Left lung (tissue), 10 donors: ENCODE data around the gene CS. TPM values are rescaled to one million over a fixed set of nuclear protein-coding genes. Genes with fewer than 3 reads are reported as not detected.
A peak's percentile ranks its signal among the peaks of the same experiment; 100 is the strongest.

Source experiments
- ATAC-seq: fragments of 200-7000 bp; cut with Tn5 transposase; one replicate; pipeline ENCODE4 v1.9.1; 2020; ENCODE audit warnings: moderate library complexity
- DNase-seq, 4 donors: peaks; one replicate each; pipeline ENCODE4 v3.0.0-alpha.2; 2013 to 2020
- H3K27ac ChIP-seq, 2 donors: fragments of 200-600 bp; sonication (generic) in 1 of 2; one replicate each; pipeline versions ENCODE4 v1.5.0 to v1.8.0; 2020 to 2021
- H3K27me3 ChIP-seq, 2 donors: fragments of 200-600 bp; sonication (generic) in 1 of 2; one replicate each; pipeline versions ENCODE4 v1.5.0 to v1.8.0; 2020 to 2021
- H3K36me3 ChIP-seq, 2 donors: fragments of 200-600 bp; sonication (generic) in 1 of 2; one replicate each; pipeline versions ENCODE4 v1.5.0 to v1.8.0; 2020 to 2021
- H3K4me1 ChIP-seq, 2 donors: fragments of 200-600 bp; one replicate each; pipeline ENCODE4 v1.8.0; 2021
- H3K4me3 ChIP-seq, 2 donors: fragments of 200-600 bp; sonication (generic) in 1 of 2; one replicate each; pipeline versions ENCODE4 v1.5.0 to v1.8.0; 2020 to 2021; ENCODE audit warnings: mild to moderate bottlenecking in 1 of 2
- H3K9me3 ChIP-seq, 2 donors: fragments of 200-600 bp; sonication (generic) in 1 of 2; one replicate each; pipeline versions ENCODE4 v1.5.0 to v1.8.0; 2020 to 2021
- intact Hi-C, 2 donors: fragments of 100-400 bp; cut with DNase I; formaldehyde crosslinking; loops; one replicate each; pipeline versions ENCODE4 v1.11.2 to v1.14.2; 2022
- polyA plus RNA-seq, 6 donors: library from polyadenylated mRNA; unstranded; fragments of 120-200 nt; gene quantifications; one replicate each; pipeline ENCODE4 v1.2.1, GENCODE V29; 2013; ENCODE audit not compliant: insufficient read length in 6 of 6
- total RNA-seq, 2 donors: library from RNA; stranded (reverse); fragmentation: NEBNext Ultra II Directional; extraction: Animal tissue kit (Norgen Biotek cat#: 25700); gene quantifications; one replicate each; pipeline ENCODE4 v1.2.1, GENCODE V29; 2021
- TF ChIP-seq, protein P1 (sequence below), 2 donors: fragments of 200-600 bp; sonication (generic) in 1 of 2; IDR thresholded peaks; one replicate each; pipeline versions ENCODE4 v1.5.0 to v1.8.0; 2021; ENCODE audit warnings: antibody characterized with exemption in 2 of 2
- donor health status: DM: no; HTN: yes; CAD: no.
- donor health status: DM: no; HTN: no; CAD: no.

CS gene
- total and polyA plus RNA-seq, 8 donors: 162 to 213 (median 183) TPM

DNA sequence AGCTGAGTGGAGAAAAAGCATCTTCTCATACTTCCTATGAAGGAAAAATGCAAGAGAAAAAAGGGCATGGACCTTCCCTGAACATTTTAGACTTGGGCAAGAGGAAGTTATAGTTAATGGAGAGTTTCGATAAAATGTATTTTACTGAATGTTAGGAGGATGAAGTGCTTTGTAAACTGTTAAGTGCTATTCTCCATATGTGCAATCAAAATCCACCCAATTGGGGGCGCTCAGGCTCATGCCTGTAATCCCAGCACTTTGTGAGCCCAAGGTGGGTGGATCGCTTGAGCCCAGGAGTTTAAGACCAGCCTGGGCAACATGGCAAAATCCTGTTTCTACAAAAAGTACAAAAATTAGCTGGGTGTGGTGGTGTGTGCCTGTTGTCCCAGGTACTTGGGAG is 17.5 kb upstream of the CS start:
- intact Hi-C loops: no loop called here
- no peak for ATAC-seq

GRCh38 chr12:56315622-56316473 is 15.7 kb upstream of the CS start, which contains the start of gene CNPY2:
Gene CNPY2 (minus strand): TSS chr12:56315988. CDS start chr12:56315217, 771 bp downstream.
- DNase-seq (peak; percentile 97), ATAC-seq (peak; percentile 94)
- H3K9me3 ChIP-seq: no peaks in the 10 kb centered on the region
- no peaks in the 10 kb centered on the region for H3K27me3 ChIP-seq
- TF ChIP-seq, protein P1, sequence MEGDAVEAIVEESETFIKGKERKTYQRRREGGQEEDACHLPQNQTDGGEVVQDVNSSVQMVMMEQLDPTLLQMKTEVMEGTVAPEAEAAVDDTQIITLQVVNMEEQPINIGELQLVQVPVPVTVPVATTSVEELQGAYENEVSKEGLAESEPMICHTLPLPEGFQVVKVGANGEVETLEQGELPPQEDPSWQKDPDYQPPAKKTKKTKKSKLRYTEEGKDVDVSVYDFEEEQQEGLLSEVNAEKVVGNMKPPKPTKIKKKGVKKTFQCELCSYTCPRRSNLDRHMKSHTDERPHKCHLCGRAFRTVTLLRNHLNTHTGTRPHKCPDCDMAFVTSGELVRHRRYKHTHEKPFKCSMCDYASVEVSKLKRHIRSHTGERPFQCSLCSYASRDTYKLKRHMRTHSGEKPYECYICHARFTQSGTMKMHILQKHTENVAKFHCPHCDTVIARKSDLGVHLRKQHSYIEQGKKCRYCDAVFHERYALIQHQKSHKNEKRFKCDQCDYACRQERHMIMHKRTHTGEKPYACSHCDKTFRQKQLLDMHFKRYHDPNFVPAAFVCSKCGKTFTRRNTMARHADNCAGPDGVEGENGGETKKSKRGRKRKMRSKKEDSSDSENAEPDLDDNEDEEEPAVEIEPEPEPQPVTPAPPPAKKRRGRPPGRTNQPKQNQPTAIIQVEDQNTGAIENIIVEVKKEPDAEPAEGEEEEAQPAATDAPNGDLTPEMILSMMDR (IDR thresholded peaks at IDR 0.05): peak in 1 of 2 donors; percentile 20
- H3K4me1 ChIP-seq: peaks cover 12 to 13% of the 10 kb centered on the region in 2 donors
- H3K36me3 ChIP-seq: peaks cover 0 to 50% of the 10 kb centered on the region in 2 donors
- H3K27ac ChIP-seq: peak within 1 kb of the TSS; percentile 90 to 95
- H3K4me3 ChIP-seq: peak within 1 kb of the TSS; percentile 83 to 91
- intact Hi-C loops: no loop called here

More for the DNA sequence above, 17.5 kb upstream of the CS start:
- H3K9me3 ChIP-seq: no peaks in the 10 kb centered on the region
- H3K4me3 ChIP-seq: no peak overlapping the region
- H3K27me3 ChIP-seq: no peaks in the 10 kb centered on the region
- TF ChIP-seq, protein P1 (IDR thresholded peaks at IDR 0.05): no peak
- no peak for DNase-seq
- peaks cover 0 to 44% of the 10 kb centered on the region in 2 donors for H3K36me3 ChIP-seq
- no peak overlapping the region for H3K27ac ChIP-seq
- peaks cover 12 to 13% of the 10 kb centered on the region in 2 donors for H3K4me1 ChIP-seq

- Histone ChIP-seq H3K27me3 (no peaks in the 10 kb centered on the region), H3K9me3 (no peaks in the 10 kb centered on the region), H3K4me1 (peaks cover 12 to 13% of the 10 kb centered on the region in 2 donors), H3K4me3 (peak overlapping the region; percentile 83 to 91), H3K27ac (peak overlapping the region; percentile 90 to 95), H3K36me3 (peaks cover 0 to 55% of the 10 kb centered on the region in 2 donors)
- ATAC-seq: peak; percentile 3
- intact Hi-C loops: no loop called here
- TF ChIP-seq, protein P1 (IDR thresholded peaks at IDR 0.05): no peak
- DNase-seq: no peak
Measured at GRCh38 chr12:56315249-56315621, 15.1 kb upstream of the CS start.

DNA sequence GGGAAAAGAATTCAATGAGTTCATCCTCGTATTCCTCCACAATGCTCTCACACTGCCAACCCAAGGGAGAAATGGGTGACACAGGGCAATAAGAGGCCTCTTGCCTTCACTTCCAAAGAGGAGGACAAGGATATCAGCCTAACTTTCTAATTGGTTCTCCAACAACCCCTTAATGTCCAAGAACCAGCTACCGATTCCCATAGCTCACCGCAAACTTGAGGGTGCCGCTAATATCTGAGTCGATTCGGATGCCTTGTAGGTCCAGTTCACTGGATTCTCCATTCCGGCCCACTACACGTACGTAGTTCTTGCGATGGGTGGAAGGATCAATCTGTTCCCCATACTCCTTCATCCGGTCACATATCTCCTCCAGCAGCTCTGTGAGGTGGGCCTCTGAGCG is 10.9 kb upstream of the CS start:
- Histone ChIP-seq H3K4me3 (no peak overlapping the region), H3K9me3 (no peaks in the 10 kb centered on the region), H3K4me1 (peaks cover 8% of the 10 kb centered on the region in 2 donors), H3K27me3 (no peaks in the 10 kb centered on the region), H3K36me3 (peaks cover 0 to 79% of the 10 kb centered on the region in 2 donors), H3K27ac (no peak overlapping the region)
- intact Hi-C loops: no loop called here
- no peak for ATAC-seq
- no peak for DNase-seq
- TF ChIP-seq, protein P1 (IDR thresholded peaks at IDR 0.05): no peak

DNA sequence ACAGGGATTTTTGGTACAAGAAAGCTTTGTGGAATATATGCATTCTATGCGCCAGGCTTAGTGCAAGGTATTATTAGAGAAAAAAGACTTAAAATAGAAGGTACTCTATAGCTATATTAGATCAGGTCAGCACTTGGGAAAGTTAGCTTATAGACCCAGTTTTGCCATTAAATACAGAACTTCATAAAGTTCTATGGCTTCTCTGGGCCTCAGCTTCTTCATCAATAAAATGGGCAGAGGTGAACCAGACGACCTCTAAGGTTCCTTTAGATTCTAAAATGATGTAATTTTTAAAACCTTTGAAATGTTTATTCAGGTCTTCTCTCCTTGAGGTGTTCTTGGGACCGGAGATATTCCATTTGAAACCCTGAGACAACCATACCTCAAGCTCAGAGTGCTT is 8.6 kb upstream of the CS start:
- no peak for DNase-seq
- Histone ChIP-seq H3K4me3 (no peak overlapping the region), H3K27ac (no peak overlapping the region), H3K9me3 (no peaks in the 10 kb centered on the region), H3K27me3 (no peaks in the 10 kb centered on the region), H3K36me3 (peaks cover 0 to 96% of the 10 kb centered on the region in 2 donors), H3K4me1 (no peaks in the 10 kb centered on the region)
- intact Hi-C loops: no loop called here
- TF ChIP-seq, protein P1 (IDR thresholded peaks at IDR 0.05): no peak
- no peak for ATAC-seq
